ENCODE data around the gene LSM7.
"Not testable (repeated sequence)": the region's sequence is repeated elsewhere in the genome, so short reads cannot be mapped to it uniquely, and the experiment has no call there.

Gene LSM7

DNA sequence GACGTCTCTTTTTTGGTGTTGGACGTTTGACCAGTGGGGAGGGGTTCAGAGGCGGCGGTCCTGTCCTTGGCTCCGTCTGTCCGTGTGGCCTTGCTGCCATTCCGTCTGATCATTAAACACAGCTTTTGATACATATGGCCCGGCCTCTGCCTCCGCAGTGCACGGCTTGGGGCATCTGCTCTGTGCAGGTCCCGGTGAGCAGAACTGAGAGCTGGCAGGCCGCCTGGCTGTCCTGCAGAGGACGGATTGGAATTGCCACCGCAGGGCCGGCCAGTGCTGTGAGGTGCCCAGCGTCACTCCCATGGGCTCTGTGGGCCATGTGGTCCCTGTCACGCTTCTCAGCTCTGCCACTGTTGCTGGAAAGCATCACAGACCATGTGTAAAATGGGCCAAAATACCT, 26.3 kb upstream of the LSM7 start:
- DNase-seq: no peak

DNA sequence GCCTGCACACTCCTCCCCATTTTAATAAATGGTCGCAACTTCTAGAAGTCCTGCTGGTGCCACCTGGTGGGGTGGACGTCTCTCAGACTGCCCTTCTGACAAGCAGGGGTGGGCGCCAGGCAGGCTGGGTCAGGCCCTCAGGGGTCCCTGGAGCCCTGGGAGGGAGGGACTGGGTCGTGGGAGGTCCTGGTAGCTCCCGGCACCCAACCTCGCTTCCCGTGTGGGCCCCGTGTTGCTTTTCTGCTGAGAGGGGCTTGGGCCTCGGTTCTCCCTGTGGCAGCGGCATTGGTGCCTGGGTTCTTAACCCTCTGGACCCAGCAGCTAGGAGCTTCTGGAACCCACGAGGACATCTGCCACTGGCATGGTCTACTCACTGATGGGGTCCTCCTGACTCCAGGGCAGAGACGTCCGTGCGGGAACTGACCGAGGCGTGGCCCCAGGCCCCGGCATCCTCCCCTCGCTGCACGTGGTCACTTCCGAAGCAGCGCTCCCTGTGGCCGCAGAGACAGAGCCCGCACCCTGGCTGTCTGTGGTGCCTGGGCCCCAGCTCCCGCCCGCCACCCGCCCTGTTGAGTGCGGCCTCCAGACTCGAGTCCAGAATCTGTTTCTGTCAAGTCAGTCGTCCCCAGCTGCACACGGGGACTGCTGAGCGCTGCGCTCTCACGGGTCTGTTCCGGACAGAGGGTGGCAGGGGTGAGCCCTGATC, 25.7 kb upstream of the LSM7 start:
- no peak for DNase-seq

GRCh38 chr19:2353159-2353886, 24.9 kb upstream of the LSM7 start:
- no peak for DNase-seq

DNA sequence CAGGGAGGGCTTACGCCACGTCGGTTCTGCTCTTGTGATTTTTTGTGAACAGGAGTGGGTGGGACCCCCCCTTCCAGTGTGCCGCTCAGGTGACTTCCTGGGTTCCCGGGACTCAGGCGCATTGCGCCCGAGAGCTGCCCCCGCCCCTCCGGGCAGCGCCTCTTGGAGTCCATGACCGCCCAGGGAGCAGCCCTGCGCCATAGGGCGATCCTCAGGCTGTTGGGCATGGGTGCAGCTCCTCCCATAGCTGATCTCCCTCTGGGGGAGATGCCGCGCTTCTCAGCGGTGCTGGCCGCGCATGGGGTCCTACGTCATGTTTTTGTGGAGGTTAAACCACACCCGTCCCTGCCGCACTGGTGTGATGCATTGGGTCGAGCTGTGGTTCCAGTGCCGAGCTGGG, 23.7 kb upstream of the LSM7 start:
- no peak for DNase-seq

- no peak for DNase-seq
These were observed 23.2 kb upstream of the LSM7 start for GRCh38 chr19:2351591-2351990.

- DNase-seq: no peak
These were observed 22.3 kb upstream of the LSM7 start for GRCh38 chr19:2350656-2351055.

GRCh38 chr19:2349818-2350217, 21.4 kb upstream of the LSM7 start:
- DNase-seq: not testable (repeated sequence)

GRCh38 chr19:2345794-2346663, 17.6 kb upstream of the LSM7 start:
- no peak for DNase-seq

GRCh38 chr19:2345076-2345475, 16.7 kb upstream of the LSM7 start:
- no peak for DNase-seq

GRCh38 chr19:2344381-2344870, 16.0 kb upstream of the LSM7 start:
- DNase-seq: no peak

DNA sequence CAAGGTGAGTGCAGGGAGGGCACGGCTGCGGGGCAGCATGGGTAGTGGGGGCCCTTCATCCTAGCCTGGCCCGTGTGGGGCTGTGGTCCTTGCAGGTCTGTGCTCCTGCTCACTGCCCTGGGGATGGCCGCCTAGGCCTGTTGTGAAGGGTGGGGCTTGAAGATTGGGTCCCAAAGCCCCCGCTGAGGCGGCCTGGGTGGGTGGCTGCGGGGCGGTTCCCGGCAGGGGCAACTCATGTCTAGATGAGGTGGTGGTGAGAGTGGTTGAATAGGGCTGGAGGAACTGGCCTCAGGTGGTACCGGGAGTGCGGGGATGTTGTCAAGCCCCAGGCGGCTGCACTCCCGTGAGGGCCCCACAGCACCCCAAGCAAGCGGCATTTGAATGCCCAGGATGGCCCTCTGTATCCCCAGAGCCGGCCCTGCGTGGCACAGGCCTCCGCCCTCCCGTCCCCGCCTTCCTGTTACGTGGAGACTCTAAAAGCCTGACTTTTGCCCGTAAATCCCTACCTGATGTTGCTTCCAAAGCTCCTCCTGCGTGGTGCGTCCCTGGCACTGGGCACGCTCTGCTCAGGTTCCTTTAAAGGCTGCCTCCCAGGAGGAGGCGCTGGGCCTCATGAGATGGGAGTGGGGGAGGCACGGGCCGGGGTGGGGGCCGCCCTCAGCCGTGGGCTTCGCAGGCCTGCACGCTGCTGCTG, 15.1 kb upstream of the LSM7 start:
- no peak for DNase-seq

GRCh38 chr19:2342656-2343288, 14.4 kb upstream of the LSM7 start:
- no peak for DNase-seq

- no peak for DNase-seq
These were observed 13.6 kb upstream of the LSM7 start for GRCh38 chr19:2341982-2342381.

- no peak for DNase-seq
These were observed 12.9 kb upstream of the LSM7 start for GRCh38 chr19:2341244-2341751.

DNA sequence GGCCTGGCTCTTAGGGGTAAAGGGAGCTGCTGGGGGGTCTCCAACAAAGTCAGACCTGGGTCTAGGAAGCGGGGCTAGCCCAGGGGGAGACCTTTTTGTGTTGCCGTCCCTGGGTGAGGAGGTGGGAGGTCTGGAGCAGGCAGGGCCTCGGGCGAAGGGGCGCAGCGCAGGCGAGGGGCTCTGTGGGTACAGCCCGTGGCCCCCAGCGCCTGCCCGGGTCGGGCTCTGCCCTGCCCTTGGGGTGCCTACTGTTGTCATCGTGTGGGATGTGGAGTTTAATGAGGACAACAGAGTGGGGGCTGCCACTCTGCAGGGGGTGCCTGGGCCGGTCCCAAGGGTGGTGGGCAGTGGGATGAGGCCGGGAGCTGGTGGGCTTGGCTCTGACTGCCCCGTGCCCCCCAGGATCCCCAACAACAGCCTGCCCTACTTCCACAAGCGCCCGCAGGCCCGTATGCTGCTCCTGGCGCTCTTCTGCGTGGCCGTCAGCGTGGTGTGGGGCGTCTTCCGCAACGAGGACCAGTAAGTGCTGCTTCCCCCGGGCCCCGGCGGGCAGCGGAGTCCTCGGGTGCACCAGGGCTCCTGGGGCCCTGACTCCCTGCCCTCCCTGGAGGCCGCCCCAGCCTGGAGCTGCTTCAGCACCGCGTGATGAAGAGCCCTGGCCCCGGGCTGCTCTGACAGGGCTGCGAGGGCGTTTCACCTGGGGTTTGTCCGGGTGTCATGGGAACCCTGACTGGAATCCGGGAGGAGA, 12.3 kb upstream of the LSM7 start:
- DNase-seq: no peak

GRCh38 chr19:2339644-2340310, 11.4 kb upstream of the LSM7 start:
- DNase-seq: no peak

- no peak for DNase-seq
These were observed 10.6 kb upstream of the LSM7 start for GRCh38 chr19:2338751-2339643.

- DNase-seq: no peak
These were observed 9.7 kb upstream of the LSM7 start for GRCh38 chr19:2338055-2338615.

DNA sequence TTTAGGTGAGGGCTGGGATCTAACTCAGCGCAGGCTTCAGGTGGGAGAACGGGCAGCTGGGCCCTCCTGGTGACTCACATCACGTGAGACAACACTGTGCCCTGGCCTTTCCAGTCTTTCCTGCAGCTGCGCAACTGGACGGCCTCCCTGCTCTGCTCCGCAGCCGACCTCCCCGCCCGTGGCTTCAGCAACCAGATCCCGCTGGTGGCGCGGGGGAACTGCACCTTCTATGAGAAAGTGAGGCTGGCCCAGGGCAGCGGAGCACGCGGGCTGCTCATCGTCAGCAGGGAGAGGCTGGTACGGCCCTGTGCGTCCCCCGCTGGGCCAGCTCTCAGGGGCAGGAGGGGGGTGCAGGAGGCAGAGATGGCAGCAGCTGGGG, 8.9 kb upstream of the LSM7 start:
- no peak for DNase-seq

Data from activated T-cell treated with anti-CD3 and anti-CD28 coated beads, Interleukin-2, amount 50 U/mL, for 1 hour (primary cell).